NCI-H1105 (cell line): ENCODE results near the gene RCVRN.
"Not testable (repeated sequence)": the region's sequence is repeated elsewhere in the genome, so short reads cannot be mapped to it uniquely, and the experiment has no call there.

Source experiments
- DNase-seq: peaks from one replicate; lab custom pipeline; 2025; lab: John Stamatoyannopoulos, UW

The RCVRN gene

GRCh38 chr17:9922012-9922848 is 17.2 kb upstream of the RCVRN start:
- DNase-seq, result no peak

GRCh38 chr17:9921216-9921615 is 16.1 kb upstream of the RCVRN start:
- DNase-seq, result not testable (repeated sequence)

GRCh38 chr17:9918804-9919352 is 13.8 kb upstream of the RCVRN start:
- no peak for DNase-seq

DNA sequence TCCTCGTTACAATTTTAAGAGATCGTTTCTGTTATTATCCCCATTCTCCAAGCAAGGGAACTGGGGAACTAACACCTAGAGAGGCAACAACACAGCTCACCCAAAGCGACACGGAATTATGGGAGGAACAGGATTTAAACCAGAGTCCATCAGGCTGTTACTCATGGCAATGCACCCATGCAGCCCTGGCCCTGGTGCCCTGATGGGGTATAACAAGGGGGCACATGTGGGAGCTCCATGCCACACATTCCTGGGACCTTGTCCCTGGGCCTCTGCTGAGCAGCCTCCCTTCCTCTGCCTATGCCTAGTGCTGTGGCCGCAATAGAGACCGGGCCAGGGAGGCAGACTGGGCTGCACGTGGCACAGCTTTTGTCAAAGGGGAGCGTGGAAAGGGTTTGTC is 13.3 kb upstream of the RCVRN start:
- DNase-seq, result no peak

DNA sequence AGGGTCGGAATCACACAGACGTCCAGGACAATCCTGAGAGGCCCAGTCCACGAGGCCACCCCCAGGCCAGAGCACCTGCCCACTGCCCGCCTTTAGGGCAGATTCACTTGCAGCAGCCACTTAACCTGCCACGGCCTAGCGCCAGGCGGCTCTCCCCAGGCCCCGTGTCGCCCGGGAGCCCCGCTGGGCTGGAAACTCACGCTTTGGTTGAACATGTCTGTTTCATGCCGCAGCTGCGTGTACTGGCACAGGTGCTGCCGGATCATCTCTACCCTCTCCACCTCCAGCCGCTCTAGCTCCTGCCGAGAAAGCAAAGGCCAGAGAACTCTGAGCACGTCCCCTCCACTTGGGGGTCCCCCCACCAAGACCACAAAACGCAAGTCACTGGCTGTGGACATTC is 12.7 kb upstream of the RCVRN start:
- DNase-seq, result no peak

- DNase-seq, result no peak
Measured at GRCh38 chr17:9917131-9917530, 12.1 kb upstream of the RCVRN start.

- DNase-seq, result no peak
Measured at GRCh38 chr17:9916108-9916507, 11.0 kb upstream of the RCVRN start.

DNA sequence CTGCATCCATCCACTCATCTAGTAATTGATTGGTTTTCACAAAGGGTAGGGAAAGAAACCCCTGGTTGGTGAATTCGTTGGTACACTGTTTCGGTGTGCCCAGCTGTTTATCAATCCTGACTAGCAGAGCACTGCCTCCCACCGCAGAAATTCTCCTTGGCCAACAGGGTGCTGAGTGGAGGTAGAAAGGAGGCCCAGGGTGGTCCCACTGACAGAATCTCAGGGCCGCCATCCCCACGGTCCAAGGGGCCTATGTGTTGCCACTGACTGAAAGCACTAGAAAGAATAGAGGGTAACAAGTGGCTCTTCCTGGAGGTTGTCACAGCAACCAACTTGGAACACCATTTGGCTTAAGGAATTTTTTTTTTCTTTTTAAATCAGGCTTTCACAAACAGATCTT is 8.4 kb upstream of the RCVRN start:
- no peak for DNase-seq

GRCh38 chr17:9912121-9913099 is 7.3 kb upstream of the RCVRN start:
- DNase-seq, result no peak

- DNase-seq, result no peak
Measured at GRCh38 chr17:9911089-9911488, 6.0 kb upstream of the RCVRN start.

DNA sequence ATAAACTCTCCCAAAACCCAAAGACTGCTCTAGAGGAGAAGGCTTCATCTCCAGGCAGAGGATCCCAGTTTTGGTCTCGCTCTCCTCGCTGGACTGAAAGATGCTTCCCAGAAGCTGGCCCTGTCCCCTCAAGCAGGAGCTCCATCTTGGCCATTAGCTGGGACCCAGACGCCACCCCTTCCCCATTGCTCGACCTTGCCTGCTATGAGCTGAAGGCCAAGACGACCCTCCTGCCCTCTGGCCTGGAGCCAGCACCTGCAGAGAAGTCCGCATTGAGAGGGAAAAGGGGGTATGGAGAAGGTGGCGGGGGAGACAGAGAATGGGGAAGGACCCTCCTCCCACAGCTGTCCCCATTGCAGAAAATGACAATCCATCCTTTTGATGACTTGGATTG is 3.6 kb upstream of the RCVRN start:
- DNase-seq, result no peak

GRCh38 chr17:9907883-9908648 is 3.0 kb upstream of the RCVRN start:
- DNase-seq, result no peak

GRCh38 chr17:9907131-9907530 is 2.1 kb upstream of the RCVRN start:
- DNase-seq, result no peak

- DNase-seq, result no peak
Measured at GRCh38 chr17:9906616-9907015, 1.5 kb upstream of the RCVRN start.

DNA sequence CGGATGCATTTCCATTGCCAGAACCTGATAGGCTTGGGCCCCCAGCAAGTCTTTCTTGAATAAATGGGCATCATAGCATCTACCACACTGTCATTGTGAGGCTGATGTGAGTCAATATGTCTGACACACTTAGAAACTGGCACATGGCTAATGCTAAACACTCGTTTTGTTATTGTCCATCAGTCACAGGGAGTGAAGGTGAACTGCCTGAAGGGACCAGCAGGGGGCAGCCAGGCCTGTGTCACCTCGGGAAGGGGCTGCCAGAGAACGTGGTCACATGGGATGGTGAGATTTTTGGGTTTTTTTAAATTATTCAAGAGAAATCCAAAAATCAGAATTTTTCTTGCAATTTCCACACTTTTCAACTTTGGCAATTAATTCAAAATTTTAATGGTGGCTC is 831 bp upstream of the RCVRN start:
- DNase-seq, result no peak

- DNase-seq, result no peak
Measured at GRCh38 chr17:9904277-9905077, 594 bp downstream of the RCVRN start.

- no peak for DNase-seq
Measured at GRCh38 chr17:9902120-9902519, 3.0 kb downstream of the RCVRN start.

DNA sequence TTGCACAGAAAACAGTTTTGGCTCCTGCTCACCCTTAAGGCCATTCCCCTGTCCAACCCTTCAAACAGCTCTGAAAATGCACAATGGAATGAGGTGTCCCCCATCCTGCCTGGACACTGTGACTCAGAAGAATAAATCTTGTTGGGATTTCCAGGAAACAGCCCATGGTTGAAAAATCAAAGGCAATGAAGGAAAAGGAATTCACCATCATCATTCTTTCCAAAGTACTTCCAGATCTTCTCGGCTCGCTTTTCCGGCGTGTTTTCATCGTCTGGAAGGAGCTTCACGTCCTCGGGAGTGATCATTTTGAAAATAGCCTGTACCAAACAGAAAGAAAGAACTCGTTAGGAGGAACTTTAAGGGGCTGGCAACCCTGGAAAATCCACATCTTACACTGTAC is 4.3 kb downstream of the RCVRN start:
- no peak for DNase-seq

GRCh38 chr17:9900044-9900594 is 5.0 kb downstream of the RCVRN start:
- no peak for DNase-seq

- DNase-seq, result no peak
Measured at GRCh38 chr17:9899280-9900043, 5.6 kb downstream of the RCVRN start.
